GM13977 (cell line): Measurements from ENCODE around the gene NLGN4X.

Experiments
- DNase-seq: peaks from one replicate; pipeline ENCODE4 v3.0.0; 2012; ENCODE audit warnings: low spot score
- in situ Hi-C: fragments of 300-500 bp; cut with MboI; formaldehyde crosslinking; loops from one replicate; pipeline ENCODE4 v1.12.0; 2022; ENCODE audit warnings: low sequenced_read_pairs, low pct_unique_long_range_greater_than_20kb, mixed read lengths, inconsistent platforms; ENCODE audit not compliant: unreplicated experiment
- TF ChIP-seq, protein P1 (sequence below): IDR thresholded peaks from 2 replicates; pipeline ENCODE4 v1.5.1; 2012; ENCODE audit warnings: mild to moderate bottlenecking, control low read depth; ENCODE audit not compliant: insufficient read depth; ENCODE audit errors: extremely low read depth, missing control alignments

The NLGN4X gene

DNA sequence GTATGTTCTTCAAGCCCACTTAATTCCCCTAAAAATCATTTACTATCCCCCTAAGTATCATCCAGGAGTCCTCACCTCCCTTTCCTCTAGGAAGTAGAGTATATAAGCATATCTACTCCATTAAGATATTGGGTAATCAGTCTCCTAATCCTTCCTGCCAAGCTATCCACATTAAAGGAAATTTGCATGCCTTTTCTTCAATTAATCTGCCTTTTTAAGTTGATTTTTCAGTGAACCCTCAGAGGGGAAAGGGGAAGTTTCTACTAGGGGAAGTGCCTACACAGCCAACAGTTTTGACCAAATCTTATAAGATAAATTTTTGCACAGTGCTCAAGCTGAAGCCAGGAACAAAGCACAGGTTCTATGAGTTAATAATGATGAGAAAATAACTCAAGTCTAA, 222.8 kb downstream of the NLGN4X start:
- in situ Hi-C loops, result loop anchor here (25.0 kb wide), 1 partner anchor 1081 kb away; no protein-coding TSS in a partner anchor
- TF ChIP-seq, protein P1, sequence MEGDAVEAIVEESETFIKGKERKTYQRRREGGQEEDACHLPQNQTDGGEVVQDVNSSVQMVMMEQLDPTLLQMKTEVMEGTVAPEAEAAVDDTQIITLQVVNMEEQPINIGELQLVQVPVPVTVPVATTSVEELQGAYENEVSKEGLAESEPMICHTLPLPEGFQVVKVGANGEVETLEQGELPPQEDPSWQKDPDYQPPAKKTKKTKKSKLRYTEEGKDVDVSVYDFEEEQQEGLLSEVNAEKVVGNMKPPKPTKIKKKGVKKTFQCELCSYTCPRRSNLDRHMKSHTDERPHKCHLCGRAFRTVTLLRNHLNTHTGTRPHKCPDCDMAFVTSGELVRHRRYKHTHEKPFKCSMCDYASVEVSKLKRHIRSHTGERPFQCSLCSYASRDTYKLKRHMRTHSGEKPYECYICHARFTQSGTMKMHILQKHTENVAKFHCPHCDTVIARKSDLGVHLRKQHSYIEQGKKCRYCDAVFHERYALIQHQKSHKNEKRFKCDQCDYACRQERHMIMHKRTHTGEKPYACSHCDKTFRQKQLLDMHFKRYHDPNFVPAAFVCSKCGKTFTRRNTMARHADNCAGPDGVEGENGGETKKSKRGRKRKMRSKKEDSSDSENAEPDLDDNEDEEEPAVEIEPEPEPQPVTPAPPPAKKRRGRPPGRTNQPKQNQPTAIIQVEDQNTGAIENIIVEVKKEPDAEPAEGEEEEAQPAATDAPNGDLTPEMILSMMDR, result no peak

DNA sequence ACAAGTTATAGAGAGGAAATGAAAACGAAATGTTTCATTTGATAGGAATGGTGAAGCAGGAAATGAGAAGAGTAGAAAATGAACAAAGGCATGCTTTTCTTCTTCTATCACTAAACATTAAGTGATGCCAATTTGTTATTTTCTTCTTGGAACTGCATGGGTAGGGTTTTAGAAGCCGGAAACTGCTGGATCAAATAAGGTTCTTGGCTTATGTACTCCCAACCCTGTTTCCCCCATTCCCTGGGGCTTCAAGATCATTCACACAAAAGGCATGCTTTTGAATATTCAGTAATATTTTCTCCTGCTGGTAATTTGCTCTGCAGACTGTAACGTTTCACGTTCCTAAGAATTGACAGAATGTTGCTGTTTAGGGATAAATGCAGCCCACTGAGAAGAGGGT, 224.1 kb downstream of the NLGN4X start:
- no peak for DNase-seq
- in situ Hi-C loops, result loop anchor here (25.0 kb wide), 1 partner anchor 1083 kb away; no protein-coding TSS in a partner anchor
- TF ChIP-seq, protein P1, result no peak

More for the DNA sequence above, 222.8 kb downstream of the NLGN4X start:
- DNase-seq, result no peak

DNA sequence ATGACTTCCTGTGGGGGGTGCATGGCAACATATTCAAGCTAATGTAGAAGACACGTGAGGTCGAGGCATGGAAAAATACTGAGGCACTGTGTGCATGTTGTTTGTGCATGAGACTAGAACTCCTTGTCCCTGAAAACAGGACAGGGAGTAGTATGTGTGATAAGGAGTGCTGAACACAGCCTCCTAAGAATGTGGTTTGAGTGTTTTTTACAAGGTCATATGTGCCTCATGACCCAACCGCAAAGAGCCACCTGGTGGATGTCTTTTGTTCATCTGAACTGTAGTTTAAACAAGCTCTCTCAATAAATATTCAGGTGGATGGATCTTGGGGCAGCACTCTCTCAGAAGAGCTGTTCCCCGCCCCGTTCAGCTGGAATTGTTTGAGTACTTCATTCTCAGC, 226.6 kb downstream of the NLGN4X start:
- in situ Hi-C loops, result loop anchor here (25.0 kb wide), 1 partner anchor 1085 kb away; no protein-coding TSS in a partner anchor
- DNase-seq, result no peak
- TF ChIP-seq, protein P1, result no peak

DNA sequence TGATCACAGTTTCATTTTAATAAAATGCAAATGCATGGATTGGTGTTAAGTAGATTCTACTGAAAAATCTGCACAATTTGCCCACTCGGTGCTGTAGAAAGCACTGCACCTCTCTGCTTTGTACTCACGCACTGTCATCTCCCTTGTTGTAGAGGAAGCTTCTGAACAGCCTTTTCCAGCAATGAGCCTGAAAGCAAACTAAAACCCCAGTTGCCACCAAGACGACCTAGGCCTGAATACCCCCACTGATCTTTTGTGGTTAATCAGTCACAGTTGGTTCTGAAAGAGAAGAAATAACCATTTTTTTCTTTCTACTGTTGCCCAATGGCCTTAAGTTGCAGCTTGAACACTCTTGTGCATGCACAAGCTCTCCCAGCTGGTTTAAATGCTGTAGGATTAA, 229.8 kb downstream of the NLGN4X start:
- no peak for DNase-seq
- TF ChIP-seq, protein P1, result no peak
- in situ Hi-C loops, result no loop called here

DNA sequence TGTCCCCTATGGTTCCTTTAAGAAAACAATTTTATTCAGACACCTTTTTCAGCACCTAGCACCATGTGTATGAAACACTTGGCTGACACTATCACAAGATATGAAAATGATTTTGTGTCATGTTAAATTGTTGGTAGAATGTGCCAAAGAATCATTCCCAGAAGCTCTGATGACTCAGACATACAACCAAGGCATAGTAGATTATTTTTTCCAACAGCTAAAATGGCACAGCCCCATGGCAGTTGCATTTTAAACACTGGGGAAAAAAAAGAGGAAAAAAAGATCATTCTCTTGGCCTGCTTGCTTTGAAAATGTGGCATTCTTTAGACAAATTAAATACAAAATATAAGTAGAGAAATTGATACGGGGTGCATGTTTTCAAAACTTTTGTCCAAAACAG, 230.2 kb downstream of the NLGN4X start:
- TF ChIP-seq, protein P1, result no peak
- in situ Hi-C loops, result no loop called here
- no peak for DNase-seq

DNA sequence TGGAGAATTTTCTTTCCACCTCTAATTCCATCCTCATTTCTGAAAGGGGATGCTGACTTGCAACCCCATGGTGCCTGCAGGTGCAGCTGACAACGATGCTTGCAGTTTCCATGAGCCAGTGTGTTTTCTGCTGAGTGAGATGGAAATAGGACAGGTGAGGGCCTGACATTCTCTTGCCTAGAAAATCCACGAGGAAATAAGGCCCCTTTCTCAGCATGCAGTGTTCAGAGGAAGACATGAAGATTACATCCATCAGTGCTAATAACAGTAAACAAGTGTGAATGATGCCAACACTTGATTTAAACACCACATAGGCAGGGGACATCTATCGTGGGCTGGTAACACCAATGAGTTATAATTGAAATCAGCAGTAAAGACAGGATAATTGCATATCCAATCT, 237.3 kb downstream of the NLGN4X start:
- in situ Hi-C loops, result no loop called here
- TF ChIP-seq, protein P1, result no peak

DNA sequence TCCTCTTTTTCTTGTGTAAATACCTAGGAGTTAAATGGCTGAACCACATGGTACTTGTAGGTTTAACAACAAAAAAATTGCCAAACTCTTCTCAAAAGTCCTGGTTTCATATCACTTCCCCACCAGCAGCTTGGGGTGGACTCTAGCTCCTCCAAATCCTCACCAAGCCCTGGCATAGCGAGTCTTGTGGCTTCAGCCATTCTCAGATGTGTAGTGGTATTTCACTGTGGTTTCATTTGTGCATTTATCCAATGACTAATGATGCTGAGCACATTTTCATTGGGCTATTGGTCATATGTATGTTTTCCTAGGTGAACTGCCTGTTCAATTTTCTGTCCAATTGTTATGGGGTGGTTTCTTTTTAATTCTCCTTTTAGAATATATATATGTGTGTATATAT, 249.3 kb downstream of the NLGN4X start:
- in situ Hi-C loops, result no loop called here
- no peak for DNase-seq
- TF ChIP-seq, protein P1, result no peak

More for the DNA sequence above, 237.3 kb downstream of the NLGN4X start:
- DNase-seq, result no peak
